Measurements from ENCODE around the gene THAP4.

DNA sequence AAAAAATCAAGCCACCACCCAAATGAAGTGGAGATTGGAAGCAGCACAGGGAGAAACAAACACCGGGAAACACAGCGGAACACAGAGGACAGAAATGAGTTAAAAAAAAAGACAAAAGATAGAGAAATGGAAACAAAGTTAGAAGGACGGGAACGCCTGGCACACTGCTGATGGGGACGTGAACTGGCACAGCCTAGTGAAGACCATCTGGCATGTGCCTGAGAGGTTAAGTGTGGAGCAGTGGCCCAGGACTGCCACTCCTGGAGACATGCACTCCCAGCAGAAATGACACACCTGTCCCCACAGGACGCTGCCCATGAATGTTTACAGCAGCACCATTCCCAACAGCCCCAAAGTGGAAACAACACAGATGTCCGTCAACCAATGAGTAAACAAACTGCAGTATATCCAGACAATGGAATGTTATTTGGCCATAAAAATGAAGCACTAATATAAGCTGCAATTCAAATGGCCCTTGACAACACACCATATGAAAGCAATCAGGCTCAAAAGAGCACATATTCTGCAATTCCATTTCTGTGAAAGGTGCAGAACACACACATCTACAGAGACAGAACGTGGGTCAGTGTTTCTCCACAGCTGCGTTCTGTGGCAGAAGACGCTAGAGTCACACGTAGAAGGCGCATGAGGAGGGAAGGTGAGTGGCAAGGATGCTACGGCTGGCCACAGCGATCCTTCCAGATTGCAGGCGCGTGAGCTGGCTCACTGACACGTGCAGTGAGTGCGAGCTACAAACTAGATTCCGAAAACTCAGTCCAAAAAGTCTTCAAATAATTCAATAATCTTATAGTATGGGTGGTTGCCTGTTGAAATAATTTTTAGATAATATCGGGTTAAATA, 24.6 kb downstream of the THAP4 start:
- TF ChIP-seq, protein P1, sequence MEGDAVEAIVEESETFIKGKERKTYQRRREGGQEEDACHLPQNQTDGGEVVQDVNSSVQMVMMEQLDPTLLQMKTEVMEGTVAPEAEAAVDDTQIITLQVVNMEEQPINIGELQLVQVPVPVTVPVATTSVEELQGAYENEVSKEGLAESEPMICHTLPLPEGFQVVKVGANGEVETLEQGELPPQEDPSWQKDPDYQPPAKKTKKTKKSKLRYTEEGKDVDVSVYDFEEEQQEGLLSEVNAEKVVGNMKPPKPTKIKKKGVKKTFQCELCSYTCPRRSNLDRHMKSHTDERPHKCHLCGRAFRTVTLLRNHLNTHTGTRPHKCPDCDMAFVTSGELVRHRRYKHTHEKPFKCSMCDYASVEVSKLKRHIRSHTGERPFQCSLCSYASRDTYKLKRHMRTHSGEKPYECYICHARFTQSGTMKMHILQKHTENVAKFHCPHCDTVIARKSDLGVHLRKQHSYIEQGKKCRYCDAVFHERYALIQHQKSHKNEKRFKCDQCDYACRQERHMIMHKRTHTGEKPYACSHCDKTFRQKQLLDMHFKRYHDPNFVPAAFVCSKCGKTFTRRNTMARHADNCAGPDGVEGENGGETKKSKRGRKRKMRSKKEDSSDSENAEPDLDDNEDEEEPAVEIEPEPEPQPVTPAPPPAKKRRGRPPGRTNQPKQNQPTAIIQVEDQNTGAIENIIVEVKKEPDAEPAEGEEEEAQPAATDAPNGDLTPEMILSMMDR (IDR thresholded peaks at IDR 0.05; ENCODE audit: borderline replicate concordance, extremely low read depth, low read length, poor library complexity, severe bottlenecking): no peak
- no peak for TF ChIP-seq EZH2 (IDR thresholded peaks at IDR 0.05; ENCODE audit: borderline replicate concordance, low read depth, low read length, severe bottlenecking)

All from DND-41 (cell line).